ENCODE measurements around the gene NT5DC1.

Gene NT5DC1

DNA sequence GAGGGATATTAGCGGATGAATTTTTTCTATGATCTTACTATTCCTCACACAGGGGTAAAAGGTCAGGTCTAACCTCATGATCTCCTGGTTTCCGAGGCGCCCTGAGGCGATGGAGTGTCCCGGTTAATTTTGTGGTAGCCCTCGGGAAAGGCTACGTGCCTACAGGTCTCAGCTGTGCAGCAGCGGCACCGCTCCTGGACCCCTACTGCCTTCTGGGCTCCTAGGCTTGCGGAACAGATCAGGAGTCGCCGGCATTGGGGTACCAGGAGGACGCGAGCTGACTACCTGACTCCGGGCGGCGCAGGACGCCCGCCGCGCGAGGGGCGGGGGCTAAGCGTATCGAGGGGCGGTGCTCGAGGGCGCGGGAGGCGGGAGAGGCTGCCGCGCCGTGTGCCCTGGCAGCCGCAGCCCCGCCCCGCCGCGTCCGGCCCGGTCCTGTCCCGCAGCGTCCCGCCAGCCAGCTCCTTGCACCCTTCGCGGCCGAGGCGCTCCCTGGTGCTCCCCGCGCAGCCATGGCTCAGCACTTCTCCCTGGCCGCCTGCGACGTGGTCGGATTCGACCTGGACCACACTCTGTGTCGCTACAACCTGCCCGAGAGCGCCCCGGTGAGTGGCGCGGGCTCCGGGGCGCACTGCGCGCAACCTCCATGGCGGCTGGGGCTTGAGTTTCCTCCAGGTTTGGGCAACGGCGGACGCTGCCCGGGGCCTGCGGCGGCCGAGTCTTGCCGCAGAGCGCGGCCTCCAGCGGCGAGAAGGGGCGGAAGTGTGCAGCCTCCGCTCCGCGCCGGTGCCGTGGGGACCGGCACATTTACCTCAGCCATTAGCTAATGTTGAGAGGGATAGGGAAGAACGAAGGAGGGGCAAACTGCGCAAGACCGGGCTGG is at the start of gene NT5DC1:
Gene NT5DC1 (plus strand): TSS at position 435 of the 883 bp plus-strand sequence. CDS start 78 bp downstream, at position 513.
- DNase-seq (ENCODE audit: low read depth, low spot score), result peak; percentile 71

GRCh38 chr6:116051244-116051643 is 49.4 kb upstream of the NT5DC1 start:
- DNase-seq (ENCODE audit: low read depth, low spot score), result no peak

DNA sequence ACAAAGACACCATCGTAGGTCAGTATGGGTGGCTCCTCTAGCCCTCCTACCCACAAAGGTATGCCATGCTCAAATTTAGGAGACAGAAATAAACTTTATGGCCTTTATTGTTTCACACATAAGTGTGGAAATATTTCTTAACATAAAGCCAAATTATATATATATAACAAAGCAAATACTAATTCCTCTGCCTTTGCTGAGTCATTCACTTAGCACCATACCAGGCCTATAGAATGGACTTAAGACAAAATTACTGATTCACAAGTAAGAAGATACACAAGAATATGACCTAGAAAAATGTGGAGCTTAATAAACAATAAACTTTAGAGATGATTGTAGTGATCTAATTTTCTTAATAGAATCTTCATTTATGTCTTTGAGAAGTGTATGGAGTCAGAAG is 45.1 kb upstream of the NT5DC1 start:
- DNase-seq (ENCODE audit: low read depth, low spot score), result no peak

- no peak for DNase-seq (ENCODE audit: low read depth, low spot score)
Measured at GRCh38 chr6:116057766-116058165, 42.9 kb upstream of the NT5DC1 start.

DNA sequence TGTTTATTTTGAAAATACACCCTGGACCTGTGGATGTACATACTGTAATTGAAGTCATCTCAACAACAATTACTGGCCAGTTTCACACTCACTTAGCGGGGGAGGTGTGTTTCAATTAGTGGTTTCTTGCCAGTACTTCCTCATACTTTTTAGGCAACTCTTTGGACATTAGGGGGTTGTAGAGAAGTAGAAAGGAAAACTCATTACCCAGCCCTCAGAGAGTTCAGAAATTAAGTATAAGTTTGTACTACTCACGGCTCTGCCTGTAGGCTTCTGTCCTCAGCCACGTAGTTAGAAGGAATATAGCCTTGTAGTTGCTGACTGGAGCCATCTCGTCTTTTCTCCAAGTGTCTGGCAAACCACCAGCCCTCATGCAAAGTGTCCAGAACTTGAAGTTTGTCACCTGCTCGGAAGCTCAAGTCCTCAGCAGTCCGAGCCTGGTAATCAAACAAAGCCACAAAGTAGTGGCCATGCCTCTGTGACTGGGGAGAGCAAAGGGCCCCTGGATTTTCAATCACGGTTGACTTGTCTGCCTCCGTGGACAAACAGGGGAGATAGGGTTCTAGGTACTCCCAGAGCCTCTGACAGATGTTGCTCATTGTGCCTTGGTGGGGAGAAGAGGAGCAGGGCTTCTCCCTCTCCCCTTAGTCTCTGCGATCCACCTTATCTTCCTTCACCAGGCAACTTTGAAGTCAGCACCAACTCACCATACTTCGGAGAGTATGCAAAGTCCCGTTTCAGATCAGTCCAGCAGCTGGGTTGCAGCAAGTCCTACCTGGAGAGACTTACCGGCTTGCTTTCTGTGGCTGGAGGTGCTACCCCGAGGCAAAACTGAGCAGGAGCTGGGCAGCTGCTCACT is 40.7 kb upstream of the NT5DC1 start:
- DNase-seq (ENCODE audit: low read depth, low spot score), result no peak

DNA sequence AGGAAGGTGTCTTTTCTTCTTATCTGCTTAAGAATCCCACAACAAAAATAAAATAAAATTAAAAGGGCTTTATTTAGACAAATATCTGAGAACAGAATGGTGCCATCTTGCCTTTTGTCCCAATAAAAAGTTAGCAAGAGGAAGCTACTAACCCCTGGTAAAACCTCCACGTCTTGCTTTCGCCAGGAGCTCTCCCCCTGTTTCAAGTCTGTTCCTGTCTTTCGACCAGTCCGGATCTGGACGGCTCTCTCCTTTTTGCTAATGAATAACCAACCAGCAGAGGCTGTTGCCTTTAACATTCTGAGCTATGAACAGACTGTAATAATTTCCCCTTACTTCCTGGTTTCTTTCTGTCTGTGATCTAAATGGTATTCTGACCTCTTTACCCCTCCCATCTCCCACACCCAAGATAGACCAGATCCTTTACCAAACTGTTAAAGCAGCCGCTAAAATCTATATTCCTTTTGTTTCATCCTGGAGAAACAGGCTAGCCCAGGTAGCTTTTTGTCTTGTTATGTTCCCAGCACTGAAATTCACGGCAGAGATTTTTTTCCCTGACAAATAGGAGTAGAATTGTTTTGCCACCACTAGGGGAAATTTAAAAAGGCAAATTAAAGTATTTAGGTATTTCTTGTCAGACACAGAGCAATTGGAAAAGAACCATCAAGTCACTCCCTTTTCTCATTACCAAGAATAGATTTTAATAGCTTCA is 39.9 kb upstream of the NT5DC1 start, which contains the start of gene FRK:
Gene FRK (minus strand): TSS at position 320 of the 712 bp plus-strand sequence. CDS start 580 bp downstream, outside the sequence.
- DNase-seq (ENCODE audit: low read depth, low spot score), result no peak

GRCh38 chr6:116062496-116062895 is 38.2 kb upstream of the NT5DC1 start:
- DNase-seq (ENCODE audit: low read depth, low spot score), result no peak

- no peak for DNase-seq (ENCODE audit: low read depth, low spot score)
Measured at GRCh38 chr6:116064666-116065065, 36.0 kb upstream of the NT5DC1 start.

GRCh38 chr6:116066789-116067188 is 33.9 kb upstream of the NT5DC1 start:
- no peak for DNase-seq (ENCODE audit: low read depth, low spot score)

- no peak for DNase-seq (ENCODE audit: low read depth, low spot score)
Measured at GRCh38 chr6:116070101-116070500, 30.6 kb upstream of the NT5DC1 start.

DNA sequence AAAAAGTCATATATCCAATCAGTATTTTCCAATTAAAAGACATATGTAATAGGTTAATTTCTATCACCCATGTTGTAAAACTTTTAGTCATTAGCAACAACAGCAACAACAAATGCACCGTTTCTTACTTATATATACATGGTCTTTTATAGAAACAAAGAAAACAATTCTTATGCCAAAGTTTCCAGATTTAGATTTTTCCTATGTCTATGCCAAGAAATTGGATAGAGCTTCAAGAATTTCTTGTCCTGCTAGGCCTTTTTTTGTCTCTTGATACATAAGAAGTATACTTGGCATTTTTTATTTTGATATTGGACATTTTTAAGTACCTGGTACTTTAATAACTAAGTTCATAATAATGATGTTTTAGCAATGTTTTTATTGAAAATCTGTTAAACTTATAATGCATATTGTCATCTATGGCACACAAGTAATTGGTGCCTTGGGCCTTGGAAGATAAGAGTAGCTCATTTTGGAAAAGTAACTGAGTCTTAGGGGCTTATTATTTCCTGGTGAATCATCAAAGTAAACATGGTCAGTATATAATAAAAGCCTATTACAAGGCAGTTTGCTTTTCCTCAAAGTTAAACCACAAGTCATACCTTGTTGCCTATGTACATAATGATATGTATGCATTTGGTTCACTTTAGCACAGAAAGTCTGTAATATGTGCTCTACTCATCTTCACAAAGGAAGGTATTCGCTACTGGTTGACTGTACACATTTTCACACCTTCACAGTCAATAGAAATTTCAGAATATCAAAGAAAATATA is 29.9 kb upstream of the NT5DC1 start:
- DNase-seq (ENCODE audit: low read depth, low spot score), result no peak

- DNase-seq (ENCODE audit: low read depth, low spot score), result no peak
Measured at GRCh38 chr6:116072368-116072767, 28.3 kb upstream of the NT5DC1 start.

DNA sequence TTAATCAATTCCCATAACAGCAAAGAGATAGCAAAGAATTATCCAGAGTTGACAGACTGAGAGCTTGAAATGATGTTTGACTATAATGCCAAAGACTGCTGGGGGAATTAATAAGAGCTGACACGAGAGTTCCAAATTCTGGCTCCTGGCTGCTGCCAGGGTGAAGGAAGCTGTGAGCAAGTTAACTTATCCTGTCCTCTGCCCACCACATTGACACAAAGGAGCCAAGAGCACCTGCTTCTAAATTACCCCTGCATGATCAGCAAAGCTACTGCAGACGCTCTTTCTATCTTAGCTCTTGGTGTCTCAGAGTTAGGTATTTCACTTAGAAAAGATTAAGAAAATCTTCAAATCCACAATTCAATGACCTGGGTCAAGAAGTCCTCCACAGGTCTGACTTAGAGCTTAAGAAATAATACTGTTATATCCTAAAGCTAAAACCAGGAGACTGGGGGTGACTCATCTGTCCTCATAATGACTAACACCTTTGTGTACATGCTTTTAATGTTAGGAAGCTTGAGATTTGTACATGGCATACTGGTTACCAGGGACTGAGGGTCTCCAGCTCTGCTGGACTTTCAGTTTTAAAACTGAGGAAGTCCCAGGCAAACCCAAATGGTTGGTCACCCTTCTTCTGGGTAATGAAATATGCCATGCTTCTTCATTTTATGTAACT is 26.8 kb upstream of the NT5DC1 start:
- no peak for DNase-seq (ENCODE audit: low read depth, low spot score)

GRCh38 chr6:116074732-116075390 is 25.8 kb upstream of the NT5DC1 start:
- no peak for DNase-seq (ENCODE audit: low read depth, low spot score)

DNA sequence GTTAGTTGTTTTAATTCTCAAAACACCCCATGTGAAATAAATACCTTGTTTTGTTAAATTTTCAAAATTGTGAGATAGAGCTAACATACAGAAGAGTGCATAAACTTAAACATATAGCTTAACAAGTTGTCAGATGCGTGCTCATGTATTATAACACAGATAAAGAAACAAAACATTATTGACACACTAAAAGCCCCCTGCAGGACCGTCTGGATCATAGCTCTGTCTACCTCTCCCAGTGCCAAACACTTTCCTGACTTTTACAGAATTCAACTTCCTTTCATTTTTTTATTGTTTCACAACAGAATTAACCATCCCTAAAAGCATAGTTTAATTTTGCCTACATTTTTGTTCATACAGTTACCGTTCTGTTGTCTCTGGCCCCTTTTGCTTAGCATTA is 22.1 kb upstream of the NT5DC1 start:
- DNase-seq (ENCODE audit: low read depth, low spot score), result no peak

DNA sequence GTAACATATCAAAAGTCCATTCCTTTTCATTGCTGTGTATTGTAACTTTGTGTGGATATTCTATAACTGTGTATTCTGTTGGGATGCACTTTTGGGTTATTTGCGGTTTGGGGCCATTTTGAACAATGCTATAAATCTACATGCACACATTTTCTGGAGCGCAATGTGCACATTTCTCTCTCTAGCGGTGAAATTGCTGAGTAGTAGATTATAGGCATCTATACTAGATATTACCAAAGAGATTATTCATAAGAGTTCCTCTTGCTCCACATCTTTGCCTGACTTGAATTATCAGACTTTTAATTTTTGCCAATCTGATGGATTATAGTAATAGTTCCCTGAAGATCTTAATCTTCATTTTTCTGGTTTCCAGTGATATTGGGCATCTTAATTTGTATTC is 21.7 kb upstream of the NT5DC1 start:
- no peak for DNase-seq (ENCODE audit: low read depth, low spot score)

DNA sequence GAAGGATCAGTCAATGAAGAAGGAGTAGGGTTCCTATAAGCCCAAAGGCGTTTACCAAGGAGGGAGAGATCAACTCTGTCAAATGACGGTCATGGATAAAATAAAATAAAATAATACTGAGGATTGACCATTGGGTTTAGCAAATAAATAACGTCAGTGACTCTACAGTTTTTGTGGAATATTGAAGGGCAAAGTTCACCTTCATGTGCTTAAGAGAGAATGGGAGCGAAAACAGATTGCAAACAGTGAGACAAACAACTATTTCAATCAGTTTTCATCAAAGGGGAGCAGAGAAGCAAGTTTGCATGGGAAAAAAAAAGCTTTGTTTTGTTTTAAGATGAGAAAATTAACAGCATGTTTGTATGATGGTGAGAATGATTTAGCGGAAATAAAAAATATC is 17.6 kb upstream of the NT5DC1 start:
- no peak for DNase-seq (ENCODE audit: low read depth, low spot score)

DNA sequence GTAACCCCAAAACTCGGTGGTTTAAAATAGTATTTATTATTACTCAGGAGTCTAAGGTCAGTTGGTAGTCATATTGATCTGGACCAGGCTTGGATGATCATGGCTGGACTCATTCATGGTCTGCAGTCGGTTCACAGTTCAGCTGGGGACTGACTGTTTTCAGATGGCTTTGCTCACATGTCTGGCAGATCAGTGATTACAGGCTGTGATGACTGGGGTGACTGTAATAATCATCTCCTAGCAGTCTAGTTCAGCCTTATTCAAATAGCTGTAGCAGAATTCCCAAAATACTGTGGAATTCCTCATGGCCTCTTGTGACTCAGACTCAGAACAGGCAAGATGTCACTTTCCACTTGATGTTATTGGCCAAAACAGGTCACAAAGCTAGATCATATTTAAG is 16.4 kb upstream of the NT5DC1 start:
- no peak for DNase-seq (ENCODE audit: low read depth, low spot score)

- no peak for DNase-seq (ENCODE audit: low read depth, low spot score)
Measured at GRCh38 chr6:116087437-116088027, 13.1 kb upstream of the NT5DC1 start.

- DNase-seq (ENCODE audit: low read depth, low spot score), result no peak
Measured at GRCh38 chr6:116088946-116089345, 11.7 kb upstream of the NT5DC1 start.
